Trophoblast cell (in vitro differentiated cells and primary cell): ENCODE measurements around the gene NUMA1.
A peak's percentile ranks its signal among the peaks of the same experiment; 100 is the strongest.

Experiments used
- DNase-seq, 2 donors: peaks; one replicate each; pipeline ENCODE4 v3.0.0-alpha.2; 2016
- H2AFZ ChIP-seq: 2 replicates; pipeline ENCODE4 v1.6.1; 2013; ENCODE audit warnings: low read length, moderate library complexity, mild to moderate bottlenecking; ENCODE audit not compliant: insufficient read depth, poor library complexity
- H2AK5ac ChIP-seq: 2 replicates; pipeline ENCODE4 v1.6.1; 2013; ENCODE audit warnings: mild to moderate bottlenecking, low read length
- H2BK120ac ChIP-seq: 2 replicates; pipeline ENCODE4 v1.6.1; 2013; ENCODE audit warnings: low read length, mild to moderate bottlenecking, moderate library complexity; ENCODE audit not compliant: insufficient read depth, poor library complexity
- H2BK12ac ChIP-seq: 2 replicates; pipeline ENCODE4 v1.6.1; 2013; ENCODE audit warnings: mild to moderate bottlenecking, low read length, moderate library complexity
- H2BK5ac ChIP-seq: 2 replicates; pipeline ENCODE4 v1.6.1; 2013; ENCODE audit warnings: low read length, low read depth, moderate library complexity, mild to moderate bottlenecking; ENCODE audit not compliant: poor library complexity
- H3K14ac ChIP-seq: 2 replicates; pipeline ENCODE4 v1.6.1; 2013; ENCODE audit warnings: mild to moderate bottlenecking, low read length
- H3K18ac ChIP-seq: 2 replicates; pipeline ENCODE4 v1.6.1; 2013; ENCODE audit warnings: mild to moderate bottlenecking, low read length
- H3K23ac ChIP-seq: 2 replicates; pipeline ENCODE4 v1.6.1; 2013; ENCODE audit warnings: low read length
- H3K27ac ChIP-seq: 2 replicates; pipeline ENCODE4 v1.5.1; 2013; ENCODE audit warnings: low read depth, mild to moderate bottlenecking, inconsistent platforms, low read length, moderate library complexity
- H3K27me3 ChIP-seq: 2 replicates; pipeline ENCODE4 v1.6.1; 2013; ENCODE audit warnings: inconsistent platforms, mild to moderate bottlenecking, low read length, moderate library complexity; ENCODE audit not compliant: insufficient read depth
- H3K36me3 ChIP-seq, 2 experiments: 1 replicate in 1 of 2; 2 replicates in 1 of 2; pipeline ENCODE4 v1.6.1; 2013; ENCODE audit warnings: low read length in 2 of 2, mild to moderate bottlenecking in 2 of 2, moderate library complexity in 1 of 2; ENCODE audit not compliant: insufficient read depth in 2 of 2, control insufficient read depth in 1 of 2
- H3K4ac ChIP-seq: 2 replicates; pipeline ENCODE4 v1.6.1; 2013; ENCODE audit warnings: low read depth, mild to moderate bottlenecking, low read length, moderate library complexity
- H3K4me1 ChIP-seq, 2 experiments: 1 replicate in 1 of 2; 2 replicates in 1 of 2; pipeline ENCODE4 v1.6.1; 2013; ENCODE audit warnings: low read length in 2 of 2, mild to moderate bottlenecking in 2 of 2, moderate library complexity in 1 of 2; ENCODE audit not compliant: insufficient read depth in 2 of 2, control insufficient read depth in 1 of 2
- H3K4me2 ChIP-seq: 2 replicates; pipeline ENCODE4 v1.6.1; 2013; ENCODE audit warnings: inconsistent platforms, mild to moderate bottlenecking, low read length, moderate library complexity
- H3K4me3 ChIP-seq: 2 replicates; pipeline ENCODE4 v1.5.1; 2013; ENCODE audit warnings: mild to moderate bottlenecking, low read depth, low read length, inconsistent platforms
- H3K79me1 ChIP-seq: one replicate; pipeline ENCODE4 v1.6.1; 2013; ENCODE audit warnings: low read length
- H3K79me2 ChIP-seq: 2 replicates; pipeline ENCODE4 v1.6.1; 2013; ENCODE audit warnings: low read length, mild to moderate bottlenecking; ENCODE audit not compliant: control insufficient read depth, insufficient read depth, poor library complexity
- H3K9ac ChIP-seq: 2 replicates; pipeline ENCODE4 v1.6.1; 2013; ENCODE audit warnings: mild to moderate bottlenecking, low read length
- H3K9me3 ChIP-seq: 2 replicates; pipeline ENCODE4 v1.6.1; 2013; ENCODE audit warnings: low read depth, mild to moderate bottlenecking, control low read depth, inconsistent platforms, low read length; ENCODE audit not compliant: insufficient read depth
- H4K12ac ChIP-seq: 2 replicates; pipeline ENCODE4 v1.6.1; 2013; ENCODE audit warnings: low read depth, mild to moderate bottlenecking, low read length, moderate library complexity
- H4K8ac ChIP-seq: 2 replicates; pipeline ENCODE4 v1.6.1; 2013; ENCODE audit warnings: low read depth, mild to moderate bottlenecking, low read length, moderate library complexity
- H4K91ac ChIP-seq: one replicate; pipeline ENCODE4 v1.6.1; 2013; ENCODE audit warnings: low read depth, mild to moderate bottlenecking, low read length, moderate library complexity
- WGBS: extraction: QIAGEN DNeasy Blood & Tissue Kit; methylation state at CpG from one replicate; pipeline ENCODE4 v1.1.7; 2013; ENCODE audit warnings: missing lambda C conversion rate; ENCODE audit not compliant: insufficient read length, insufficient coverage; ENCODE audit errors: extremely low coverage; 5-methylcytosine and 5-hydroxymethylcytosine counted together

Gene NUMA1

DNA sequence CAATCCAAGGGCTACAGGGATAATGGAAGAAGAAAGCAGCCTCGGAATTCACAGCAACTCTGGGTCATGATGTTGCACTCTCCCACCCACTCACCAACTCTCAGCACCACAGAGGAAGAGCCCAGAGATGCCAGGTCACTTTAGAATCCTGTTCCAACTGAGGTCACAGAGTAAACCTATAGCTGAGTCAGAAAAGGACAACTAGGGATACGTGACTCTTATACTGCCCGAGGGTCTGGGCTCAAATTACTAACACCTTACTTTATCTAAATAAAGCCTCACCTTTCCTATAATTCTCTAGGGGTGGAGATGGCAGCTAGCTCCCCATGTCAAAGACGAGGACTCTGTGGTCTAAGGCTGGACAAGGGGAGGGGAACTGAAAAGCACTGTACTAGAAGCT is 57.0 kb downstream of the NUMA1 start:
- no peaks in the 10 kb centered on the region for H3K27me3 ChIP-seq
- H3K79me1 ChIP-seq = peaks cover 4% of the 10 kb centered on the region
- no peaks in the 10 kb centered on the region for H3K9me3 ChIP-seq
- no peak overlapping the region for H3K9ac ChIP-seq
- H3K79me2 ChIP-seq = no peaks in the 10 kb centered on the region
- no peak overlapping the region for H3K18ac ChIP-seq
- no peak overlapping the region for H2AFZ ChIP-seq
- H3K4ac ChIP-seq = no peak overlapping the region
- no peak overlapping the region for H3K4me3 ChIP-seq
- no peak overlapping the region for H3K23ac ChIP-seq
- H4K91ac ChIP-seq = no peak overlapping the region
- H4K12ac ChIP-seq = no peak overlapping the region
- no peak overlapping the region for H3K14ac ChIP-seq
- WGBS = no CpG with 5 or more reads among the region's 4 CpGs
- H2BK120ac ChIP-seq = no peak overlapping the region
- H3K4me1 ChIP-seq = peaks cover 7 to 9% of the 10 kb centered on the region in 2 experiments
- H4K8ac ChIP-seq = no peak overlapping the region
- H3K4me2 ChIP-seq = no peak overlapping the region
- H3K36me3 ChIP-seq = peaks cover 29 to 62% of the 10 kb centered on the region in 2 experiments
- no peak overlapping the region for H2AK5ac ChIP-seq
- DNase-seq = no peak
- H2BK5ac ChIP-seq = no peak overlapping the region
- H3K27ac ChIP-seq = no peak overlapping the region
- no peak overlapping the region for H2BK12ac ChIP-seq

- Histone ChIP-seq H4K8ac (no peak overlapping the region), H2BK12ac (no peak overlapping the region), H3K9me3 (peaks cover 2% of the 10 kb centered on the region), H3K27ac (no peak overlapping the region), H3K14ac (no peak overlapping the region), H2BK120ac (no peak overlapping the region), H3K27me3 (no peaks in the 10 kb centered on the region), H4K91ac (no peak overlapping the region), H3K36me3 (peaks cover 72 to 93% of the 10 kb centered on the region in 2 experiments), H2BK5ac (no peak overlapping the region), H3K4ac (no peak overlapping the region), H3K79me2 (no peaks in the 10 kb centered on the region), H2AFZ (no peak overlapping the region), H3K4me2 (no peak overlapping the region), H3K4me3 (no peak overlapping the region), H2AK5ac (no peak overlapping the region), H3K9ac (no peak overlapping the region), H3K18ac (no peak overlapping the region), H3K4me1 (no peaks in the 10 kb centered on the region), H3K79me1 (no peaks in the 10 kb centered on the region), H4K12ac (no peak overlapping the region), H3K23ac (no peak overlapping the region)
- no peak for DNase-seq
- WGBS = no CpG with 5 or more reads among the region's 9 CpGs
Observed at GRCh38 chr11:72018171-72018570, 62.2 kb downstream of the NUMA1 start.

DNA sequence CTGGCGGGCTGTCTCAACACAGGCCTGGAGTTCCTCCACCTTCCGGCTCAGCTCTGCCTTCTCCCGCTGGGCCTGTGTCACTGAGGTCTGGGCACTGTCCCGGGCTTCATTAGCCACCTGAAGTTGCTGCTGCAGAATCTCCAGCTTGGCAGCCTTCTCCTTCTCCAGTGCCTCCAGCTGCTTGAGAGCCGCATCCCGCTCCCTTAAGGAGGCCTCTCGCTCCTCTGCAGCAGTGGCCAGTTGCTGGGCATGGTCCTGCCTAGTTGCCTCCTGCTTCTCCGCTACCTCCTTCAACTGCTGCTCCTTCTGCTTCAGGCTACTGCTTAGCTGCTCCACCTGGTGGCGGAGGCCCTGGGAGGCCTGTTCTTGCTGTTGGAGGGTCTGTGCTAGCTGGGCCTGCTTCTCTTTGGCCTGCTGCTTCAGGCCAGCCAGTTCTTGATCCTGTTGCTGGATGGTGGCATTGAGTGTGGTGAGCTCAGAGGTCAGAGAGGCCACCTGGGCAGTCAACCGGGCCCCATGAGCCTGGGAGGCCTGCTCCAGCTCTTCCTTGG is 64.8 kb downstream of the NUMA1 start:
- no peak overlapping the region for H3K4me3 ChIP-seq
- H4K12ac ChIP-seq = no peak overlapping the region
- H2AFZ ChIP-seq = no peak overlapping the region
- peaks cover 86 to 99% of the 10 kb centered on the region in 2 experiments for H3K36me3 ChIP-seq
- no peaks in the 10 kb centered on the region for H3K79me2 ChIP-seq
- H2BK120ac ChIP-seq = no peak overlapping the region
- no peak overlapping the region for H3K9ac ChIP-seq
- no CpG with 5 or more reads among the region's 10 CpGs for WGBS
- H3K18ac ChIP-seq = no peak overlapping the region
- no peak overlapping the region for H3K14ac ChIP-seq
- H2AK5ac ChIP-seq = no peak overlapping the region
- H3K9me3 ChIP-seq = peaks cover 2% of the 10 kb centered on the region
- no peak overlapping the region for H4K91ac ChIP-seq
- H4K8ac ChIP-seq = no peak overlapping the region
- no peaks in the 10 kb centered on the region for H3K4me1 ChIP-seq
- no peak overlapping the region for H3K4ac ChIP-seq
- no peak overlapping the region for H2BK5ac ChIP-seq
- no peaks in the 10 kb centered on the region for H3K79me1 ChIP-seq
- DNase-seq = peak; percentile 43 to 57
- no peak overlapping the region for H3K4me2 ChIP-seq
- H3K23ac ChIP-seq = no peak overlapping the region
- H2BK12ac ChIP-seq = no peak overlapping the region
- H3K27me3 ChIP-seq = no peaks in the 10 kb centered on the region
- H3K27ac ChIP-seq = no peak overlapping the region

DNA sequence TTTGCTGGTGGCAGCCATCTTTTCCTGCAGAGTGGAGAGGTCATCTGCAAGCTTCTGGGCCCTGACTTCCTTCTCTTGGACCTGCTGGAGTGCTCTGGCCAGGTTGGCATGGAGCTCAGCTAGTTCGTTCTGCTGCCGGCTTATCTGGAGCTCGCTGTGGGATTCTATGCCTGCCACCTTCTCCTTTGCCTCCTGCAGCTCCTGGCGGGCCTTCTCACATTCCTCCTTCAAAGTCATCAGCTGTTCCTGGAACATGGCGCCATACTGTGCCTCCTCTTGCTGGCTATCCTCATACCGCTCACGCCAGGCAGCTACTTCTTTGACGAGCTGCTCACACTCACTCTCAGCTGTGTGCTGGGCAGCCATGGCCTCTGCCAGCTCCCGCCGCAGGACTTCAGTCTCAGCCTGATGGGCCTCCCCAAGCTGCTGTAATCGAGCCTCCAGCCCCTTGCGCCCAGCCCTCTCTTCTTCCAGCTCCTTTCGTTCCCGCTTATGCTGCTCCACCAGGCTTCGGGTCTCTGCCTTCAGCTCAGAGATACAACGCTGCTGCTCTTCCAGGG is 65.5 kb downstream of the NUMA1 start:
- Histone ChIP-seq H2BK5ac (no peak overlapping the region), H3K9me3 (peaks cover 2% of the 10 kb centered on the region), H3K14ac (no peak overlapping the region), H4K12ac (no peak overlapping the region), H4K8ac (no peak overlapping the region), H3K79me2 (no peaks in the 10 kb centered on the region), H2AFZ (no peak overlapping the region), H4K91ac (no peak overlapping the region), H3K18ac (no peak overlapping the region), H3K4me3 (no peak overlapping the region), H2AK5ac (no peak overlapping the region), H3K79me1 (no peaks in the 10 kb centered on the region), H3K27me3 (no peaks in the 10 kb centered on the region), H3K27ac (no peak overlapping the region), H2BK120ac (no peak overlapping the region), H3K36me3 (peaks cover 87 to 98% of the 10 kb centered on the region in 2 experiments), H3K23ac (no peak overlapping the region), H3K9ac (no peak overlapping the region), H3K4ac (no peak overlapping the region), H2BK12ac (no peak overlapping the region), H3K4me1 (no peaks in the 10 kb centered on the region), H3K4me2 (no peak overlapping the region)
- WGBS = no CpG with 5 or more reads among the region's 16 CpGs
- no peak for DNase-seq
